GM23338 (cell line): ENCODE data around the gene MXRA8. TPM values are rescaled to one million over a fixed set of nuclear protein-coding genes. Genes with fewer than 3 reads are reported as not detected.

Experiments
- ATAC-seq: fragments of 200-7000 bp; cut with Tn5 transposase; 3 replicates; pipeline ENCODE4 v1.9.1; 2020
- DNase-seq: peaks from one replicate; pipeline ENCODE4 v3.0.0-alpha.2; 2015; ENCODE audit warnings: low spot score
- H2AFZ ChIP-seq: fragments of 200-600 bp; sonication (generic); 2 replicates; pipeline ENCODE4 v1.8.0; 2016; ENCODE audit warnings: antibody characterized with exemption, mild to moderate bottlenecking, moderate library complexity
- H3F3A ChIP-seq: fragments of 200-600 bp; sonication (generic); replicated peaks from 2 replicates; pipeline ENCODE4 v1.8.0; 2017; ENCODE audit warnings: antibody characterized with exemption, mixed run types, low read depth
- H3K27ac ChIP-seq: fragments of 200-600 bp; sonication (generic); 2 replicates; pipeline ENCODE4 v1.6.1; 2016; ENCODE audit warnings: low read depth
- H3K27me3 ChIP-seq: fragments of 200-600 bp; sonication (generic); 2 replicates; pipeline ENCODE4 v1.8.0; 2016; ENCODE audit warnings: mild to moderate bottlenecking, mixed run types, moderate library complexity; ENCODE audit not compliant: insufficient read depth
- H3K36me3 ChIP-seq: fragments of 200-600 bp; sonication (generic); 2 replicates; pipeline ENCODE4 v1.8.0; 2016; ENCODE audit warnings: mild to moderate bottlenecking; ENCODE audit not compliant: insufficient read depth
- H3K4me1 ChIP-seq: fragments of 200-600 bp; sonication (generic); 2 replicates; pipeline ENCODE4 v1.8.0; 2016; ENCODE audit warnings: mild to moderate bottlenecking, moderate library complexity; ENCODE audit not compliant: insufficient read depth
- H3K4me2 ChIP-seq: fragments of 200-600 bp; sonication (generic); 2 replicates; pipeline ENCODE4 v1.7.1; 2017; ENCODE audit warnings: mixed run types
- H3K4me3 ChIP-seq: fragments of 200-600 bp; sonication (generic); 2 replicates; pipeline ENCODE4 v1.6.1; 2016; ENCODE audit warnings: mixed run types
- H3K79me2 ChIP-seq: fragments of 200-600 bp; sonication (generic); replicated peaks from 2 replicates; pipeline ENCODE4 v1.8.0; 2017; ENCODE audit warnings: mild to moderate bottlenecking; ENCODE audit not compliant: insufficient read depth
- H3K9me2 ChIP-seq: fragments of 200-600 bp; sonication (generic); 2 replicates; pipeline ENCODE4 v1.8.0; 2017; ENCODE audit not compliant: insufficient read depth
- H4K20me1 ChIP-seq: fragments of 200-600 bp; sonication (generic); replicated peaks from 2 replicates; pipeline ENCODE4 v1.8.0; 2017; ENCODE audit warnings: mild to moderate bottlenecking; ENCODE audit not compliant: insufficient read depth
- H3K27ac Mint-ChIP-seq: 2 replicates; pipeline ENCODE4 v1.8.0; 2020; ENCODE audit warnings: inconsistent platforms, mild to moderate bottlenecking, moderate library complexity, mixed read lengths
- H3K27me3 Mint-ChIP-seq: 3 replicates; pipeline ENCODE4 v1.8.0; 2022; ENCODE audit warnings: low read depth, mild to moderate bottlenecking, moderate library complexity, mixed read lengths, inconsistent platforms; ENCODE audit not compliant: insufficient read depth, poor library complexity
- H3K36me3 Mint-ChIP-seq: 3 replicates; pipeline ENCODE4 v1.8.0; 2021; ENCODE audit warnings: low read depth, mild to moderate bottlenecking, inconsistent platforms, moderate library complexity, mixed read lengths
- H3K4me1 Mint-ChIP-seq: 3 replicates; pipeline ENCODE4 v1.8.0; 2020; ENCODE audit warnings: mild to moderate bottlenecking, inconsistent platforms, mixed read lengths
- H3K4me3 Mint-ChIP-seq: 3 replicates; pipeline ENCODE4 v1.8.0; 2021; ENCODE audit warnings: moderate library complexity, mild to moderate bottlenecking, inconsistent platforms, mixed read lengths
- H3K9me3 Mint-ChIP-seq: 3 replicates; pipeline ENCODE4 v1.8.0; 2020; ENCODE audit warnings: moderate library complexity, mild to moderate bottlenecking, inconsistent platforms, mixed read lengths
- EZH2phosphoT487 ChIP-seq: fragments of 200-600 bp; sonication (generic); IDR thresholded peaks from one replicate; pipeline ENCODE4 v1.8.1; 2018; ENCODE audit warnings: antibody characterized with exemption; ENCODE audit not compliant: unreplicated experiment
- POLR2AphosphoS5 ChIP-seq: IDR thresholded peaks from 2 replicates; pipeline ENCODE4 v1.6.1; 2016; ENCODE audit warnings: antibody characterized with exemption, low read depth
- REST ChIP-seq: IDR thresholded peaks from one replicate; pipeline ENCODE4 v1.6.1; 2018; ENCODE audit warnings: antibody characterized with exemption; ENCODE audit not compliant: unreplicated experiment
- ZNF114 ChIP-seq: fragments of 250-450 bp; sonication (Bioruptor Pico); IDR thresholded peaks from 2 replicates; pipeline ENCODE4 v1.5.0; 2020; ENCODE audit warnings: mild to moderate bottlenecking, moderate library complexity
- ZNF331 ChIP-seq: fragments of 250-450 bp; sonication (Bioruptor Pico); IDR thresholded peaks from 2 replicates; pipeline ENCODE4 v1.5.0; 2020; ENCODE audit warnings: low read depth, mild to moderate bottlenecking, moderate library complexity
- ZNF462 ChIP-seq: fragments of 250-450 bp; sonication (Bioruptor Pico); IDR thresholded peaks from 2 replicates; pipeline ENCODE4 v1.5.0; 2020; ENCODE audit warnings: mild to moderate bottlenecking, moderate library complexity
- polyA plus RNA-seq: library from polyadenylated mRNA; unstranded; fragments of >200 nt; fragmentation: Nextera tagmentation; extraction: Ambion mirVana; gene quantifications from 2 replicates; pipeline ENCODE4 v1.2.1, GENCODE V29; 2016
- total RNA-seq: library from RNA; depleted of rRNA; stranded (reverse); fragments of >200 nt; shearing (Covaris generic); gene quantifications from 2 replicates; pipeline ENCODE4 v1.2.3, GENCODE V29; 2014

The MXRA8 gene
- total and polyA plus RNA-seq, 2 experiments from 2014 or later = 9.1 to 17.2 TPM

- Histone ChIP-seq H3K9me2 (no peaks in the 10 kb centered on the region), H3K36me3 (no peaks in the 10 kb centered on the region), H4K20me1 (no peaks in the 10 kb centered on the region), H3K79me2 (no peaks in the 10 kb centered on the region), H3K4me2 (no peak overlapping the region), H2AFZ (no peak overlapping the region), H3K4me3 (no peak overlapping the region), H3K4me1 (no peaks in the 10 kb centered on the region), H3K27ac (no peak overlapping the region), H3K27me3 (no peaks in the 10 kb centered on the region), H3F3A (peaks cover 15% of the 10 kb centered on the region)
- H3K27me3 Mint-ChIP-seq = peaks cover 12% of the 10 kb centered on the region
- no peaks in the 10 kb centered on the region; the same call in 2 of the 3 replicates for H3K9me3 Mint-ChIP-seq
- ATAC-seq = no peak
- no peak for TF ChIP-seq POLR2AphosphoS5
- TF ChIP-seq REST = no peak
- TF ChIP-seq ZNF114 (CRISPR knock-in tag) = no peak
- TF ChIP-seq ZNF331 = no peak
- no peak for TF ChIP-seq EZH2phosphoT487
- no peak for TF ChIP-seq ZNF462
- H3K4me3 Mint-ChIP-seq = no peak overlapping the region
- peaks cover 18% of the 10 kb centered on the region for H3K36me3 Mint-ChIP-seq
- no peak for DNase-seq
- H3K27ac Mint-ChIP-seq = no peak overlapping the region
- H3K4me1 Mint-ChIP-seq = no peaks in the 10 kb centered on the region; the same call in 2 of the 3 replicates
Observed at GRCh38 chr1:1336931-1337792, 21.2 kb downstream of the MXRA8 start.
